Measurements from ENCODE around the gene TXNDC16. TPM values are rescaled to one million over a fixed set of nuclear protein-coding genes. Genes with fewer than 3 reads are reported as not detected.
A peak's percentile ranks its signal among the peaks of the same experiment; 100 is the strongest.

The TXNDC16 gene
- total RNA-seq, 2 experiments from 2014 or later: 21.6 to 26.5 TPM

GRCh38 chr14:52545584-52546317 lies 6.6 kb downstream of the TXNDC16 start:
- no peak for TF ChIP-seq EZH2phosphoT487 (IDR thresholded peaks at IDR 0.05; ENCODE audit: borderline replicate concordance, low read depth, low read length)
- TF ChIP-seq CTCF (conservative IDR thresholded peaks at IDR 0.05; ENCODE audit: low read length): no peak
- ChIA-PET CTCF (ENCODE audit: unreplicated experiment) (interaction anchor here (1.3 kb wide), 1 partner anchor 10 kb away, joined by 3 read pairs; no protein-coding TSS in a partner anchor), POLR2A (interaction anchor here (0.6 to 1.7 kb wide), 5 partner anchors 10 to 246 kb away, joined by 3 to 12 read pairs (median 4); no protein-coding TSS in a partner anchor)
- H3K9me3 ChIP-seq (ENCODE audit: low read length): no peaks in the 10 kb centered on the region; the same call in 1 of the 2 replicates
- H3K79me2 ChIP-seq (ENCODE audit: insufficient read depth, low read depth, low read length): peaks cover 75% of the 10 kb centered on the region
- DNase-seq (ENCODE audit: low spot score): peak; percentile 74
- H3K4me3 ChIP-seq (ENCODE audit: low read depth, low read length, poor library complexity, severe bottlenecking): peak overlapping the region; percentile 55
- peak overlapping the region; percentile 81 for H2AFZ ChIP-seq (ENCODE audit: low read length)
- H3K9me2 ChIP-seq (ENCODE audit: insufficient read depth, low read length): no peaks in the 10 kb centered on the region
- intact Hi-C loops (cut with micrococcal nuclease; ENCODE audit: unreplicated experiment): loop anchor here (5.0 kb wide), 1 partner anchor 893 kb away; the partner anchor contains the start of gene FRMD6
- peaks cover 58% of the 10 kb centered on the region for H3K4me1 ChIP-seq (ENCODE audit: insufficient read depth, low read length, poor library complexity, severe bottlenecking)
- H4K20me1 ChIP-seq (ENCODE audit: insufficient read depth, low read length): 0 out of 2 replicates have a peak, but pooled peaks cover under 1% of the 10 kb centered on the region
- no TSS peak for BruUV-seq (replicated peaks)
- H3K4me2 ChIP-seq (ENCODE audit: low read length): peak overlapping the region; percentile 76
- H3K36me3 ChIP-seq (ENCODE audit: insufficient read depth, low read length): peaks cover 50% of the 10 kb centered on the region
- H3K27ac ChIP-seq (ENCODE audit: low read depth, low read length, poor library complexity, severe bottlenecking): peak overlapping the region; percentile 84

DNA sequence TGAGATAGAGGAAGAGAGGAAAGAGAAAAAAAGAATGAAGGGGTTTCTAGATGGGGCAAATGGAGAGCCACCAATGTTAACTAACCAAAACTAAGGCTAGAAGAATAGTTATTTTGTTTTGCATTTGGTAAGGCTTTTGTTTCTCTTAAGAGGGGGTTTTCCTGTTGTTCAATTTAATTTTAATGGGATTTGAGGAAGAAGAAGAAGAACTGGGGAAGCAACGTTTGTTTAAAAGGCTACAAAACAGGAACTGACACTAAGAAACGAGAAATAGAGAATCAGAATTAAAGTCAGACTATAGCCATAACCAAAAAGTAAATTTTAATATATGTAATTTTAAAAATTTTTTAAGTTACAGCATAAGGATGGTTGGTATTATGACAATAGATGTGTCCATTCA lies 13.7 kb downstream of the TXNDC16 start:
- H2AFZ ChIP-seq (ENCODE audit: low read length): no peak overlapping the region
- BruUV-seq (replicated peaks): no TSS peak
- ChIA-PET POLR2A (no interaction called here), CTCF (ENCODE audit: unreplicated experiment) (no interaction called here)
- H3K36me3 ChIP-seq (ENCODE audit: insufficient read depth, low read length): peaks cover 97% of the 10 kb centered on the region
- intact Hi-C loops (cut with micrococcal nuclease; ENCODE audit: unreplicated experiment): no loop called here
- no peak for DNase-seq (ENCODE audit: low spot score)
- no peak overlapping the region for H3K4me3 ChIP-seq (ENCODE audit: low read depth, low read length, poor library complexity, severe bottlenecking)
- H3K9me3 ChIP-seq (ENCODE audit: low read length): no peaks in the 10 kb centered on the region
- H3K4me2 ChIP-seq (ENCODE audit: low read length): no peak overlapping the region
- H3K27ac ChIP-seq (ENCODE audit: low read depth, low read length, poor library complexity, severe bottlenecking): no peak overlapping the region
- no peaks in the 10 kb centered on the region for H4K20me1 ChIP-seq (ENCODE audit: insufficient read depth, low read length)
- no peak for TF ChIP-seq CTCF (conservative IDR thresholded peaks at IDR 0.05; ENCODE audit: low read length)
- no peak for TF ChIP-seq EZH2phosphoT487 (IDR thresholded peaks at IDR 0.05; ENCODE audit: borderline replicate concordance, low read depth, low read length)
- no peaks in the 10 kb centered on the region for H3K9me2 ChIP-seq (ENCODE audit: insufficient read depth, low read length)
- peaks cover 4% of the 10 kb centered on the region; the same call in 1 of the 2 replicates for H3K79me2 ChIP-seq (ENCODE audit: insufficient read depth, low read depth, low read length)
- H3K4me1 ChIP-seq (ENCODE audit: insufficient read depth, low read length, poor library complexity, severe bottlenecking): peaks cover 15% of the 10 kb centered on the region

DNA sequence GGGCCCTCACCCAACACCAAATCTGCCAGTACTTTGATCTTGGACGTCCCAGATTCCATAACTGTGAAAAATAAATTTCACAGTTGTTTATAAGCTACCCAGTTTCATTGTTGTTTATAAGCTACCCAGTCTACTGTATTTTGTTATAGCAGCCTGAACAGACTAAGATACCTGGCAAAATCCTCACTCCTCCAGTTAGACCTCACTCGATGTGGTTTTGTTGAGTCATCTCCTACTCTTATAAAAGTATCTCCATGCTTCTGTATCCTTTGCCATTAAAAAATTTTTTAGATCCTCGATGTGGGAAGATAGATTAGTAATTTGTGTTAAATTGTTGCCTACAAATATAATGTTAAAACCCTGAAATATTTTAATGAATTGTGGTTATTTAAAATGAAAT lies 16.0 kb downstream of the TXNDC16 start:
- Histone ChIP-seq H3K27ac (ENCODE audit: low read depth, low read length, poor library complexity, severe bottlenecking) (no peak overlapping the region), H3K9me3 (ENCODE audit: low read length) (no peaks in the 10 kb centered on the region), H2AFZ (ENCODE audit: low read length) (no peak overlapping the region), H3K4me1 (ENCODE audit: insufficient read depth, low read length, poor library complexity, severe bottlenecking) (peaks cover 15% of the 10 kb centered on the region), H3K4me2 (ENCODE audit: low read length) (no peak overlapping the region), H3K9me2 (ENCODE audit: insufficient read depth, low read length) (no peaks in the 10 kb centered on the region), H3K36me3 (ENCODE audit: insufficient read depth, low read length) (peaks cover 88% of the 10 kb centered on the region), H3K4me3 (ENCODE audit: low read depth, low read length, poor library complexity, severe bottlenecking) (no peak overlapping the region), H3K79me2 (ENCODE audit: insufficient read depth, low read depth, low read length) (no peaks in the 10 kb centered on the region), H4K20me1 (ENCODE audit: insufficient read depth, low read length) (no peaks in the 10 kb centered on the region)
- no peak for DNase-seq (ENCODE audit: low spot score)
- CTCF ChIA-PET (ENCODE audit: unreplicated experiment): interaction anchor here (1.4 kb wide), 1 partner anchor 10 kb away, joined by 3 read pairs; no protein-coding TSS in a partner anchor
- intact Hi-C loops (cut with micrococcal nuclease; ENCODE audit: unreplicated experiment): no loop called here
- BruUV-seq (replicated peaks): no TSS peak
- TF ChIP-seq CTCF (conservative IDR thresholded peaks at IDR 0.05; ENCODE audit: low read length) (no peak), EZH2phosphoT487 (IDR thresholded peaks at IDR 0.05; ENCODE audit: borderline replicate concordance, low read depth, low read length) (no peak)
- POLR2A ChIA-PET: interaction anchor here (0.5 to 1.6 kb wide), 3 partner anchors 8 to 160 kb away, joined by 3 to 4 read pairs (median 4); no protein-coding TSS in a partner anchor

All from OCI-LY7 (cell line).